ENCODE measurements around the gene RASL12.

DNA sequence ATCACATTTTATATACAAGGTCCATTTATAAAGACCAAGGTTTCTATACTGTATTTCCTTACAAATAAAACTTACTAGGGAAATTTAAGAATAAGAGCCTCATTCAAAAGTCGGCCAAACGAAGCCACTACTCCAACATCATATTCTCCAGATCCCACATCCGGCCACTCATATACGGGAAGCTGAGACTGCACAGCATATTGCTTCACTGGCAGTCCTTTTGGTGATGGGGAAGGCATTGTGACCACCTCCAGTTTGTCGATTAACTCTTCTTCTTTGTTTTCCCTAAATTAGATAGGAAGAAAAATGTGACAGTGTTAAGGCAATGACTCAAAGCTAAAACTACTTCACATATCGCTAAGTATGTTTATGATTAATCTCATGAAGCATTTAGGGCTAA, 41.0 kb downstream of the RASL12 start:
- TF ChIP-seq CTCF (IDR thresholded peaks at IDR 0.05) (no peak), POLR2A (IDR thresholded peaks at IDR 0.05) (no peak)
